H1 (cell line): ENCODE results near the gene AARSD1. TPM values are rescaled to one million over a fixed set of nuclear protein-coding genes. Genes with fewer than 3 reads are reported as not detected.

ENCODE experiments used
- ASH2L ChIP-seq: fragments of 200-600, 300-600 bp; sonication (generic); IDR thresholded peaks from one replicate; pipeline ENCODE4 v1.7.1; 2017; ENCODE audit warnings: low read length
- BACH1 ChIP-seq: IDR thresholded peaks from 2 replicates; pipeline ENCODE4 v1.6.1; 2012; ENCODE audit warnings: low read length, improper control_type of control experiment
- BRCA1 ChIP-seq: IDR thresholded peaks from 2 replicates; pipeline ENCODE4 v1.6.1; 2012; ENCODE audit warnings: low read depth, low read length, improper control_type of control experiment
- FOSL1 ChIP-seq: IDR thresholded peaks from 2 replicates; pipeline ENCODE4 v1.6.1; 2011; ENCODE audit warnings: mild to moderate bottlenecking, low read depth, low read length, moderate library complexity; ENCODE audit not compliant: insufficient read depth
- JUN ChIP-seq: IDR thresholded peaks from 2 replicates; pipeline ENCODE4 v1.6.1; 2011; ENCODE audit warnings: low read depth, mild to moderate bottlenecking, improper control_type of control experiment, low read length
- JUND ChIP-seq: IDR thresholded peaks from 2 replicates; pipeline ENCODE4 v1.6.1; 2011; ENCODE audit warnings: mild to moderate bottlenecking, improper control_type of control experiment, low read length
- KDM4A ChIP-seq: IDR thresholded peaks from one replicate; pipeline ENCODE4 v1.7.1; 2012; ENCODE audit warnings: low read depth, mild to moderate bottlenecking, moderate library complexity, low read length, inconsistent platforms; ENCODE audit not compliant: severe bottlenecking
- KDM5A ChIP-seq: fragments of 200-600 bp; IDR thresholded peaks from 2 replicates; pipeline ENCODE4 v1.7.1; 2012; ENCODE audit warnings: mild to moderate bottlenecking, low read length, inconsistent platforms, mixed read lengths
- NRF1 ChIP-seq: IDR thresholded peaks from 2 replicates; pipeline ENCODE4 v1.6.1; 2011; ENCODE audit warnings: mild to moderate bottlenecking, low read depth, low read length, improper control_type of control experiment
- POLR2A ChIP-seq, 2 experiments: IDR thresholded peaks; 1 replicate in 1 of 2; 2 replicates in 1 of 2; pipeline ENCODE4 v1.6.1; 2011; ENCODE audit warnings: low read depth in 2 of 2, low read length in 2 of 2, mild to moderate bottlenecking in 2 of 2; ENCODE audit errors: control extremely low read depth in 1 of 2
- POLR2AphosphoS5 ChIP-seq: IDR thresholded peaks from 2 replicates; pipeline ENCODE4 v1.6.1; 2011; ENCODE audit warnings: low read depth, low read length
- RAD21 ChIP-seq, 2 experiments: IDR thresholded peaks in 1 of 2; conservative IDR thresholded peaks in 1 of 2; 2 replicates each; pipeline ENCODE4 v1.6.1; 2011; ENCODE audit warnings: low read depth in 2 of 2, low read length in 2 of 2, improper control_type of control experiment in 1 of 2, inconsistent platforms in 1 of 2, mild to moderate bottlenecking in 1 of 2, moderate library complexity in 1 of 2
- RFX5 ChIP-seq: IDR thresholded peaks from 2 replicates; pipeline ENCODE4 v1.6.1; 2011; ENCODE audit warnings: low read depth, low read length, improper control_type of control experiment, borderline replicate concordance
- SAP30 ChIP-seq: fragments of 300-600 bp; sonication (generic); IDR thresholded peaks from 2 replicates; pipeline ENCODE4 v1.7.1; 2012; ENCODE audit warnings: low read length, moderate library complexity, mild to moderate bottlenecking, inconsistent platforms; ENCODE audit not compliant: insufficient read depth, insufficient replicate concordance
- SRF ChIP-seq: IDR thresholded peaks from 2 replicates; pipeline ENCODE4 v1.6.1; 2011; ENCODE audit warnings: mild to moderate bottlenecking, low read depth, low read length, moderate library complexity
- TBP ChIP-seq: IDR thresholded peaks from 2 replicates; pipeline ENCODE4 v1.6.1; 2011; ENCODE audit warnings: low read depth, low read length, improper control_type of control experiment
- TCF12 ChIP-seq: IDR thresholded peaks from 2 replicates; pipeline ENCODE4 v1.6.1; 2011; ENCODE audit warnings: low read depth, mild to moderate bottlenecking, low read length
- TEAD4 ChIP-seq: IDR thresholded peaks from 2 replicates; pipeline ENCODE4 v1.6.1; 2012; ENCODE audit warnings: low read depth, low read length, inconsistent platforms, mixed read lengths
- polyA plus RNA-seq, 7 experiments: library from polyadenylated mRNA; depleted of rRNA in 3 of 7; stranded (reverse) in 5 of 7; unstranded in 2 of 7; fragments of >200 nt in 5 of 7; fragments of 200-250 nt in 2 of 7; gene quantifications; 1 replicate in 5 of 7; 2 replicates in 1 of 7; 4 replicates in 1 of 7; pipeline versions ENCODE4 v1.2.1 to v1.2.3, GENCODE V29; 2011 to 2013; ENCODE audit warnings: missing spikeins in 2 of 7, mixed read lengths in 2 of 7
- total RNA-seq: library from RNA; stranded (reverse); fragmentation: NEBNext Ultra II Directional; extraction: Animal tissue kit (Norgen Biotek cat#: 25700); gene quantifications from 2 replicates; pipeline ENCODE4 v1.2.1, GENCODE V29; 2021
- TF ChIP-seq, protein P1 (sequence below): IDR thresholded peaks from 2 replicates; pipeline ENCODE4 v1.6.1; 2012; ENCODE audit warnings: inconsistent platforms
- TF ChIP-seq, protein P2 (sequence below): IDR thresholded peaks from 2 replicates; pipeline ENCODE4 v1.6.1; 2011; ENCODE audit warnings: low read length, improper control_type of control experiment
- TF ChIP-seq, protein P3 (sequence below): IDR thresholded peaks from 2 replicates; pipeline ENCODE4 v1.6.1; 2012; ENCODE audit warnings: inconsistent platforms

AARSD1 gene
- total and polyA plus RNA-seq, 2 of the 8 experiments (the other 6 are each of a cell fraction or from before 2014, with no cell fraction given): 51.5 to 58.8 TPM

DNA sequence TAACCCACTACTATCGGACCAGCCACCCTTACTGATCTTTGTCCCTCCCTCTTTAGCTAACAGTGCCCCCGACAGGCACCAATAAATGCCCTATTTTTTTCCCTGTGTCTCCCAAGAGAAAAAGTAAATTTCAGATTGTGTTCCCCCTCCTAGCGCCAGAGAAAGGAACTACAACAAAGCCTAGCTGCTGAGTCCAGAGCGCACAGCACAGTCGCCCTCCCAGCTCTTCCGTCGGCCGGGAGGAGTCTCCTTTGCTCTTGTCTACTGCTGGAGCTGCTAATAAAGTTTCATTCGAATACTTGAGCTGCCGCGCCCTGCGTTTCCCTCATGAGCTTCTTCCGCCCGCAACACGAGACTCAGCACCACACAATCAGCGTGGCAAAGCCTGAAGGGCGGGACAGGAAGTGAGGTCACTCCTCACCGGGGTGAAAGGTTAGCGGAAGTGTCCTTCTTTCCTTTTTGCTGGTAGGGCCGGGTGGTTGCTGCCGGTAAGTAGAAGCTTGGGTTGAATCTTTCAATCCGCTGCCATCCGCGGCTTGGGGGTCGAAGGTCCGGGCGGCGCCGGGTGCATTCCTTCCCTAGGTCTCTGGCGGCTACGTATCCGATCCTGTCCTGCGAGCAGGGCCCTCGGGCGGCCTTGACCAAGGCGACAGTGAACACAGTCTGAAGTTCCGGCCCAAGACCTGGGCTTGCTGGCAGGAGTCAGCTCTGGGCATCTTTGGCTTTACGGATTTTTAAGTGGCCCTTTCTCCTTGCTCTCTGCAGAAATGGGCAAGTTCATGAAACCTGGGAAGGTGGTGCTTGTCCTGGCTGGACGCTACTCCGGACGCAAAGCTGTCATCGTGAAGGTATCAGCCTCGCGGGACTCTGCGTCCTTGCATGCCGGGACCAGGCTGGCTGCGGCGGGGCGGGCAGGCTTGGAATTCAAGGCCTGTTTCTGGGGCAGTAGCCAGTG is 34.0 kb upstream of the AARSD1 start, which contains the start of gene RPL27 (continued):
- no peak for TF ChIP-seq FOSL1
- TF ChIP-seq RAD21 (IDR thresholded peaks at IDR 0.05 in 1 of 2, conservative IDR thresholded peaks at IDR 0.05 in 1 of 2; ENCODE audit: low read depth in 2 of 2, low read length in 2 of 2): peak; percentile 55 to 62
- no peak for TF ChIP-seq JUND
- no peak for TF ChIP-seq JUN
- peak; percentile 33; the same call in 1 of the 2 replicates for TF ChIP-seq SRF
- TF ChIP-seq TBP: peak; percentile 92
- 0 out of 2 replicates have a peak, but pooled peaks have one; percentile 46 for TF ChIP-seq TCF12
- TF ChIP-seq, protein P1, sequence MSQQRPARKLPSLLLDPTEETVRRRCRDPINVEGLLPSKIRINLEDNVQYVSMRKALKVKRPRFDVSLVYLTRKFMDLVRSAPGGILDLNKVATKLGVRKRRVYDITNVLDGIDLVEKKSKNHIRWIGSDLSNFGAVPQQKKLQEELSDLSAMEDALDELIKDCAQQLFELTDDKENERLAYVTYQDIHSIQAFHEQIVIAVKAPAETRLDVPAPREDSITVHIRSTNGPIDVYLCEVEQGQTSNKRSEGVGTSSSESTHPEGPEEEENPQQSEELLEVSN: peak; percentile 72
- TF ChIP-seq, protein P2, sequence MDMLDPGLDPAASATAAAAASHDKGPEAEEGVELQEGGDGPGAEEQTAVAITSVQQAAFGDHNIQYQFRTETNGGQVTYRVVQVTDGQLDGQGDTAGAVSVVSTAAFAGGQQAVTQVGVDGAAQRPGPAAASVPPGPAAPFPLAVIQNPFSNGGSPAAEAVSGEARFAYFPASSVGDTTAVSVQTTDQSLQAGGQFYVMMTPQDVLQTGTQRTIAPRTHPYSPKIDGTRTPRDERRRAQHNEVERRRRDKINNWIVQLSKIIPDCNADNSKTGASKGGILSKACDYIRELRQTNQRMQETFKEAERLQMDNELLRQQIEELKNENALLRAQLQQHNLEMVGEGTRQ: no peak; the same call in 1 of the 2 replicates
- no peak; the same call in 1 of the 2 replicates for TF ChIP-seq KDM5A
- TF ChIP-seq BACH1: peak; percentile 57
- no peak for TF ChIP-seq KDM4A
- TF ChIP-seq RFX5: peak; percentile 19; the same call in 1 of the 2 replicates
- peak; percentile 71 to 98 for TF ChIP-seq POLR2A (IDR thresholded peaks at IDR 0.05; ENCODE audit: control extremely low read depth in 1 of 2, low read depth in 2 of 2, low read length in 2 of 2)
- TF ChIP-seq NRF1: no peak
- TF ChIP-seq, protein P3, sequence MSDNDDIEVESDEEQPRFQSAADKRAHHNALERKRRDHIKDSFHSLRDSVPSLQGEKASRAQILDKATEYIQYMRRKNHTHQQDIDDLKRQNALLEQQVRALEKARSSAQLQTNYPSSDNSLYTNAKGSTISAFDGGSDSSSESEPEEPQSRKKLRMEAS: peak; percentile 95
- TF ChIP-seq SAP30: peak; percentile 32
- TF ChIP-seq BRCA1: peak; percentile 25; the same call in 1 of the 2 replicates
- peak; percentile 73 for TF ChIP-seq ASH2L
- peak; percentile 84 for TF ChIP-seq TEAD4
- TF ChIP-seq POLR2AphosphoS5: peak; percentile 91
